Measurements from ENCODE around the gene EIF1.
A peak's percentile ranks its signal among the peaks of the same experiment; 100 is the strongest.

Gene EIF1

GRCh38 chr17:41735744-41736143, 47.1 kb downstream of the EIF1 start:
- DNase-seq (ENCODE audit: low read depth), result no peak

GRCh38 chr17:41736983-41737679, 48.4 kb downstream of the EIF1 start:
- DNase-seq (ENCODE audit: low read depth), result no peak

GRCh38 chr17:41737680-41738023, 49.0 kb downstream of the EIF1 start:
- DNase-seq (ENCODE audit: low read depth), result no peak

- DNase-seq (ENCODE audit: low read depth), result peak; percentile 17
Observed at GRCh38 chr17:41738077-41738800, 49.6 kb downstream of the EIF1 start.

- no peak for DNase-seq (ENCODE audit: low read depth)
Observed at GRCh38 chr17:41738801-41739112, 50.1 kb downstream of the EIF1 start.

- DNase-seq (ENCODE audit: low read depth), result no peak
Observed at GRCh38 chr17:41739661-41740352, 51.1 kb downstream of the EIF1 start.

GRCh38 chr17:41740506-41740905, 51.8 kb downstream of the EIF1 start:
- DNase-seq (ENCODE audit: low read depth), result no peak

GRCh38 chr17:41741709-41742108, 53.0 kb downstream of the EIF1 start:
- DNase-seq (ENCODE audit: low read depth), result no peak
